Caco-2 (cell line): Measurements from ENCODE around the gene USE1. TPM values are rescaled to one million over a fixed set of nuclear protein-coding genes. Genes with fewer than 3 reads are reported as not detected.

ENCODE experiments used
- BruUV-seq: library from RNA; stranded (reverse); fragments of 400-500 nt; replicated peaks from 2 replicates; lab custom pipeline; 2021; lab: Mats Ljungman, UMichigan
- CTCF ChIA-PET: fragments of 300-600 bp; sonication (Branson Sonifier 250); formaldehyde crosslinking; loops from one replicate; lab custom pipeline; 2022; ENCODE audit warnings: antibody characterized with exemption; lab: Charles Lee
- POLR2A ChIA-PET: fragments of 300-600 bp; sonication (Branson Sonifier 250); formaldehyde crosslinking; loops from one replicate; lab custom pipeline; 2022; ENCODE audit warnings: antibody characterized with exemption; lab: Charles Lee
- DNase-seq, 2 experiments: peaks; one replicate each; pipeline versions ENCODE4 v3.0.0 to v3.0.0-alpha.2; 2020 to 2022
- H3K27me3 ChIP-seq: replicated peaks from 2 replicates; pipeline ENCODE4 v1.6.0; 2011; ENCODE audit warnings: low read length; ENCODE audit not compliant: control insufficient read depth, insufficient read depth
- H3K36me3 ChIP-seq: 2 replicates; pipeline ENCODE4 v1.5.1; 2011; ENCODE audit warnings: low read length; ENCODE audit not compliant: control insufficient read depth, insufficient read depth
- H3K4me1 ChIP-seq: fragments of 250-450 bp; sonication (Bioruptor Pico); 2 replicates; pipeline ENCODE4 v1.5.1; 2020; ENCODE audit warnings: mild to moderate bottlenecking
- H3K4me3 ChIP-seq: 2 replicates; pipeline ENCODE4 v1.5.1; 2011; ENCODE audit warnings: low read depth, mild to moderate bottlenecking, control low read depth, low read length
- H3K9me3 ChIP-seq: fragments of 250-450 bp; sonication (Bioruptor Pico); 2 replicates; pipeline ENCODE4 v1.5.1; 2020; ENCODE audit warnings: mild to moderate bottlenecking, moderate library complexity
- H3K27ac Mint-ChIP-seq: one replicate; pipeline ENCODE4 v1.8.0; 2022; ENCODE audit warnings: mixed read lengths; ENCODE audit not compliant: unreplicated experiment
- H3K27me3 Mint-ChIP-seq: one replicate; pipeline ENCODE4 v1.8.0; 2022; ENCODE audit warnings: mixed read lengths; ENCODE audit not compliant: insufficient read depth, unreplicated experiment
- H3K36me3 Mint-ChIP-seq: one replicate; pipeline ENCODE4 v1.8.0; 2022; ENCODE audit warnings: mild to moderate bottlenecking, mixed read lengths; ENCODE audit not compliant: insufficient read depth, unreplicated experiment
- H3K4me1 Mint-ChIP-seq: one replicate; pipeline ENCODE4 v1.8.0; 2022; ENCODE audit warnings: low read depth, mixed read lengths; ENCODE audit not compliant: unreplicated experiment
- H3K4me3 Mint-ChIP-seq: one replicate; pipeline ENCODE4 v1.8.0; 2022; ENCODE audit warnings: mild to moderate bottlenecking, moderate library complexity, mixed read lengths; ENCODE audit not compliant: unreplicated experiment
- H3K9me3 Mint-ChIP-seq: one replicate; pipeline ENCODE4 v1.8.0; 2022; ENCODE audit warnings: mixed read lengths; ENCODE audit not compliant: unreplicated experiment
- CTCF ChIP-seq, 2 experiments: fragments of 200-600 bp in 1 of 2; IDR thresholded peaks; 1 replicate in 1 of 2; 2 replicates in 1 of 2; pipeline versions ENCODE4 v1.5.1 to v1.8.0; 2011 to 2022; ENCODE audit warnings: antibody characterized with exemption in 1 of 2, control low read depth in 1 of 2, inconsistent platforms in 1 of 2, low read depth in 1 of 2, low read length in 1 of 2, mild to moderate bottlenecking in 1 of 2, moderate library complexity in 1 of 2; ENCODE audit not compliant: insufficient read depth in 1 of 2, severe bottlenecking in 1 of 2, unreplicated experiment in 1 of 2
- intact Hi-C: fragments of 100-400 bp; cut with micrococcal nuclease; formaldehyde crosslinking; loops from one replicate; pipeline ENCODE4 v1.10.0; 2022; ENCODE audit not compliant: unreplicated experiment
- total RNA-seq: library from RNA; stranded (reverse); gene quantifications from 2 replicates; pipeline ENCODE4 v1.2.3, GENCODE V29; 2022

The USE1 gene
- total RNA-seq, 1 experiment from 2014 or later, result 20.2 TPM

DNA sequence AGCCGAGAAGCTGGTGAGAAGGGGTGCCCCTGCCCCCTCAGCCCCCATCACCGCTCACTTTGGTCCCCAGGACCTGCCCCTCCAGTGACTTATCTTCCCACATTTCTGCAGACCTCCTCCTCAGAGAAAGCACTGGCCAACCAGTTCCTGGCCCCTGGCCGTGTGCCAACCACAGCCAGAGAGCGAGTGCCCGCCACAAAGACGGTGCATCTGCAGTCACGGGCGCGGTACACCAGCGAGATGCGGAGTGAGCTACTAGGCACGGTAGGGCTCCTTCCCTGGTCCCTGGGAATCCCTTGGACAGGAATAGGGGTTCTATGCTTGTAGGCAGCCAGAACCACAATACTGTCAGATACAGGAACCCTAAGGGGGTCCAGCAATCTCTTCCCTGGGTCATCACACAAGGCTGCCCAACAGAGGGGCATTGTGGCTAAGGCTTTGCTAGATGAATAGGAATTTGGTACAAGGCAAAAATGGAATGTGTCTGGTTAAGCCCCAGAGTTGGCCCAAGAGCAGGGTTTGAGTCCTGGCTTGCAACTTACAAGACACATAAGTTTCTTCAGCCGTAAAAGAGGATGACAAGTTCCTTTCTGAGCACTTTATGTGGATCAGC lies 1.0 kb downstream of the USE1 start:
- H3K4me3 ChIP-seq, result no peak overlapping the region; the same call in 1 of the 2 replicates
- TF ChIP-seq CTCF (IDR thresholded peaks at IDR 0.05; ENCODE audit: insufficient read depth in 1 of 2, low read depth in 1 of 2, low read length in 1 of 2, severe bottlenecking in 1 of 2, unreplicated experiment in 1 of 2), result no peak
- peaks cover 2% of the 10 kb centered on the region; the same call in 1 of the 2 replicates for H3K36me3 ChIP-seq
- H3K27me3 ChIP-seq, result no peaks in the 10 kb centered on the region
- peaks cover 45% of the 10 kb centered on the region for H3K36me3 Mint-ChIP-seq
- peaks cover 14% of the 10 kb centered on the region; the same call in 1 of the 2 replicates for H3K4me1 ChIP-seq
- no peak for DNase-seq
- H3K9me3 Mint-ChIP-seq, result no peaks in the 10 kb centered on the region
- H3K4me1 Mint-ChIP-seq, result no peaks in the 10 kb centered on the region
- no peaks in the 10 kb centered on the region for H3K9me3 ChIP-seq
- H3K27me3 Mint-ChIP-seq, result no peaks in the 10 kb centered on the region
- BruUV-seq, result TSS peak; percentile 73
- intact Hi-C loops, result no loop called here
- peak overlapping the region; percentile 95 for H3K4me3 Mint-ChIP-seq
- ChIA-PET CTCF (interaction anchor here (0.5 to 1.6 kb wide), 3 partner anchors 10 to 119 kb away, joined by 3 to 10 read pairs (median 7); partner anchors contain the start of genes ANKLE1 and OCEL1), POLR2A (interaction anchor here (0.5 to 1.8 kb wide), 12 partner anchors 10 to 861 kb away, joined by 3 to 35 read pairs (median 5); partner anchors contain the start of genes ANKLE1, BABAM1, DDA1 and HAUS8)
- H3K27ac Mint-ChIP-seq, result no peak overlapping the region

- Mint-ChIP-seq H3K27ac (no peak overlapping the region), H3K4me3 (no peak overlapping the region), H3K27me3 (no peaks in the 10 kb centered on the region), H3K9me3 (no peaks in the 10 kb centered on the region), H3K4me1 (no peaks in the 10 kb centered on the region), H3K36me3 (peaks cover 36% of the 10 kb centered on the region)
- intact Hi-C loops, result no loop called here
- no peak for TF ChIP-seq CTCF (IDR thresholded peaks at IDR 0.05; ENCODE audit: insufficient read depth in 1 of 2, low read depth in 1 of 2, low read length in 1 of 2, severe bottlenecking in 1 of 2, unreplicated experiment in 1 of 2)
- H3K27me3 ChIP-seq, result no peaks in the 10 kb centered on the region
- H3K4me1 ChIP-seq, result peaks cover 12% of the 10 kb centered on the region; the same call in 1 of the 2 replicates
- DNase-seq, result no peak
- peaks cover 2% of the 10 kb centered on the region; the same call in 1 of the 2 replicates for H3K36me3 ChIP-seq
- H3K9me3 ChIP-seq, result no peaks in the 10 kb centered on the region
- H3K4me3 ChIP-seq, result no peak overlapping the region
- ChIA-PET CTCF (no interaction called here), POLR2A (no interaction called here)
- no TSS peak for BruUV-seq
Observed at GRCh38 chr19:17219286-17219685, 4.1 kb downstream of the USE1 start.

DNA sequence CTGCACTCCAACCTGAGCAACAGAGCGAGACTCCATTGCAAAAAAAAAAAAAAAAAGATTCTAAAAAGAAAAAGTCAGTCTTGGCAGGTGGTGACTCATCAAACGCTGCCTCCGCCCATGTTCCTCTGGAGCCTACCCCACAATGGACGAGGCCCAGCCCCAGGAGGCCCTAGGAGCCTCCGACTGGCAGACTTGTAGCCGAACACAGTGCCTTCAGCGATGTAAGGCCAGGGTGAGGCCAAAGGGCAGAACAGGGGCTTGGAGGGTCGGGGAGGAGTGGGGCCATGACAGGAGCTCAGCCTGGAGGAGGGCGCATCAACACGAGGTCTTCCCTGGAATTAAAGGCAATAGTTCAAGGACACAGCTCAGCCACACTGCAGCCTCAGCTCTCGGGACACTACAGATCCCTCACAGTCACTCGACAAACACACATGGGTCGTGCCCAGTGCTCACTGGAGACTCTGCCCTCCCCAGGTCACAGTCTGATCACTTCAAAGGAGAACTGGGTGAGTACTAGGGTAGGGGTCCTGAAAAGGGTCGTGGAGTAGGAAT lies 5.1 kb downstream of the USE1 start:
- Mint-ChIP-seq H3K27me3 (no peaks in the 10 kb centered on the region), H3K36me3 (peaks cover 30% of the 10 kb centered on the region), H3K4me1 (no peaks in the 10 kb centered on the region), H3K27ac (no peak overlapping the region), H3K4me3 (no peak overlapping the region), H3K9me3 (no peaks in the 10 kb centered on the region)
- no peak for TF ChIP-seq CTCF (IDR thresholded peaks at IDR 0.05; ENCODE audit: insufficient read depth in 1 of 2, low read depth in 1 of 2, low read length in 1 of 2, severe bottlenecking in 1 of 2, unreplicated experiment in 1 of 2)
- no TSS peak for BruUV-seq
- intact Hi-C loops, result no loop called here
- Histone ChIP-seq H3K27me3 (no peaks in the 10 kb centered on the region), H3K4me1 (0 out of 2 replicates have a peak, but pooled peaks cover 8% of the 10 kb centered on the region), H3K36me3 (peaks cover 2% of the 10 kb centered on the region; the same call in 1 of the 2 replicates), H3K9me3 (no peaks in the 10 kb centered on the region), H3K4me3 (no peak overlapping the region)
- CTCF ChIA-PET, result interaction anchor here (0.6 kb wide), 1 partner anchor 40 kb away, joined by 4 read pairs; no protein-coding TSS in a partner anchor
- no peak for DNase-seq
- POLR2A ChIA-PET, result no interaction called here
